MG63 (cell line): ENCODE data around the gene ETV2. TPM values are rescaled to one million over a fixed set of nuclear protein-coding genes. Genes with fewer than 3 reads are reported as not detected.

Source experiments
- DNase-seq: peaks from one replicate; pipeline ENCODE4 v3.0.0-alpha.2; 2020
- H3K27me3 ChIP-seq: fragments of 250-450 bp; sonication (Bioruptor Pico); 2 replicates; pipeline ENCODE4 v1.5.1; 2020; ENCODE audit warnings: mild to moderate bottlenecking, moderate library complexity
- H3K36me3 ChIP-seq: fragments of 250-450 bp; sonication (Bioruptor Pico); 2 replicates; pipeline ENCODE4 v1.5.1; 2020; ENCODE audit warnings: mild to moderate bottlenecking, moderate library complexity
- H3K4me3 ChIP-seq: fragments of 250-450 bp; sonication (Bioruptor Pico); 2 replicates; pipeline ENCODE4 v1.5.1; 2020; ENCODE audit warnings: mild to moderate bottlenecking, moderate library complexity
- H3K9me3 ChIP-seq: fragments of 250-450 bp; sonication (Bioruptor Pico); 2 replicates; pipeline ENCODE4 v1.5.1; 2020; ENCODE audit warnings: mild to moderate bottlenecking, moderate library complexity
- total RNA-seq: library from RNA; depleted of rRNA; stranded (reverse); fragments of >200 nt; shearing (Covaris generic); gene quantifications from 2 replicates; pipeline ENCODE4 v1.2.3, GENCODE V29; 2014; ENCODE audit warnings: low replicate concordance

ETV2 gene
- total RNA-seq, 1 experiment from 2014 or later: not detected

DNA sequence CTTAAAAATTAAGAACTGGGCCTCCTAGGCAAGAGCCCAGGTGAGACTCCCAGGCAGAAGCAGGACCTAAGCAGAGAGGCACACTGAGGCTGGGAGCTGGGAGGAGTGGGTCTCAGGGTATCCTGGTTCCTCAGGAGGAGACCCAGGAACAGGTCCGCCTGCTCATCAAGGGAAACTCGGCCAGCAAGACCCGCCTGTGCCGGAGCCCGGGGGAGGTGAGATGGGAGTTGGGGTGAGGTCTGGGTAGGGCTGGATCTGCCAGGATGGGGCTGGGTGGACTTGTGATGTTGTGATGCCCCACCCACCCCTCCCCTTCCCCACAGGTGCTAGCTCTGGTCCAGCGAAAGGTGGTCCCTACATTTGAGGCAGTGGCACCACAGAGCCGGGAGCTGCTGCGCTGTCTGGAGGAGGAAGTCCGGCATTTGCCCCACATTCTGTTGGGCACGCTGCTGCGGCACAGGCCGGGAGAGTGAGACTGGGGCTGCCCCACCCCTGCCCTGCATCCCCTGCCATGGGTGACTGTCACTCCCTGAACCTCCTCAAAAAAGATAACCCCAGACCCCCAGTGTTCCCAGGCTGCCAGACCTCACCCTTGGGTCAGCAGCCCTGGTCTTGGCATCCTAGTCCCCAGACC, 22.1 kb upstream of the ETV2 start:
- H3K27me3 ChIP-seq: no peaks in the 10 kb centered on the region
- no peak overlapping the region for H3K4me3 ChIP-seq
- peaks cover 3% of the 10 kb centered on the region; the same call in 1 of the 2 replicates for H3K36me3 ChIP-seq
- DNase-seq: no peak
- H3K9me3 ChIP-seq: no peaks in the 10 kb centered on the region

- no peaks in the 10 kb centered on the region for H3K27me3 ChIP-seq
- H3K4me3 ChIP-seq: no peak overlapping the region
- peaks cover 3% of the 10 kb centered on the region; the same call in 1 of the 2 replicates for H3K36me3 ChIP-seq
- no peaks in the 10 kb centered on the region for H3K9me3 ChIP-seq
- no peak for DNase-seq
Measured at GRCh38 chr19:35620001-35620400, 21.5 kb upstream of the ETV2 start.

DNA sequence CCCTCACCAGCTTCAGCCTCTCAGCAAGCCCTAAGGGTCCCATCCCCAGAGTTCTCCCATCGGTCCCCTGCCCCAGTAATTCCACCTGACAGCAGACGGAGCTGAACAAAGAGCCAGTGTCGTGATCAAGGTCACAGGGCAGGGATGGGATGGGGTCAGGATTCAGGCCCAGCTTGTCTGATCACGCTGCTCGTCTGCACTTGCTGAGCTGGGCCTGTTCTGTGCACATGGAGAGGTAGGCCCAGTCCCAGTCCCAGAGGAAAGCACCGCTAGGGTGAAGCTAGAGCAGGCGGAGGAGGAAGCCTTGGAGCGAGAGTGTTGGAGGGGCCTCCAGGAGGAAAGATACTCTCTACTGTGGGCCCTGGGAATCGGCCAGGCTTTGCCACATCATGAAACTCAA, 19.8 kb upstream of the ETV2 start:
- H3K36me3 ChIP-seq: no peaks in the 10 kb centered on the region; the same call in none of the 2 replicates
- no peak overlapping the region for H3K4me3 ChIP-seq
- no peaks in the 10 kb centered on the region for H3K9me3 ChIP-seq
- no peaks in the 10 kb centered on the region for H3K27me3 ChIP-seq
- DNase-seq: no peak

DNA sequence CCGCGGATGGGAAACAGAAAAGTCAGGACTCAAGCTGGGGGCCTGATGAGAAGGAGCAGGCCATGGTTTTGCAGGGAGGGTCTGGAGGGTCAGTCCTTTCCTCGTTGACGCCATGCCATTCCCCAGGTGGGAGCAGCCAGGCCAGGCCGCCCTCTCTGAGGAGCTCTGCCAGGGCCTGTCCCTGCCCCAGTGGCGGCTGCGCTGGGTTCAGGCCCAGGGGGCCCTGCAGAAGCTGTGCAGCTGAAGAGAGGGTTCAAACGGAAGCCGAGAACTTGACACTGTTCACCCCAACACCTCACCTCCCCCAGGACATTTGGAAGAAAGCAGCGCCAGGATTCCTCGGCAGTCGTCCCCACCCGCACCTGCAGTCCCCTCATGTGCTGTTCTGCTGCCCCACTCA, 18.8 kb upstream of the ETV2 start:
- Histone ChIP-seq H3K4me3 (no peak overlapping the region), H3K27me3 (no peaks in the 10 kb centered on the region), H3K36me3 (no peaks in the 10 kb centered on the region; the same call in none of the 2 replicates), H3K9me3 (no peaks in the 10 kb centered on the region)
- no peak for DNase-seq

DNA sequence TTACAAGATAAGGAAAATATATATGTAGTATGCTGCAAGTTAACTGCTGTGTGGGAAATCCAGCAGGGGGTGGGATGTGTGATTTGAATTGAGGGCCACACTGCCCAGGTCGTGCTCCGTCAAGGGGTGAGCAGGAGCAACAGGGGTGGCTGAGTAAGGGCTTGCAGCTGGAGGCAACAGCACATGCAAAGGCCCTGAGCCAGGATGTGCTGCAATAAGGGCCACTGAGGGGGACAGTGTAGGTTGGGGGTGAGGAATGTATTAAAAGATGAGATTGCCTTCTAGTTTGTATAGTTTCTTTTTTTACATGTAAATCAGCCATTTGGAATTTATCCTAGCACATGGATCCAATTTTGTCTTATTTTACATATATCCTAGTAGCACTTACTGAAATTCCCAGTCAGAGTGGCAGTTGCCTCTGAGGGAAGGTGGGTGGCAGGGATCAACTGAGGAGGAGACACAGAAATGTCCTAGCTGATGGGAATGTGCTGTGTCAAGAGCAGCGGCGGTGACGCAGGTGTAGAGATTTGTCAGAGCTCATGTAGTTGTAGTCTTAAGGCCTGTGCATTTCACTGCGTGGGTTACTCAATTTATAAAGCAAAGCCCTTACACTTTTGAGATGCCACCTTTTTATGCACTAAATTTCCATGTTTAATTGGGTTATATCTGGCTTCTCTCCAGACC, 18.1 kb upstream of the ETV2 start:
- no peak for DNase-seq
- Histone ChIP-seq H3K36me3 (no peaks in the 10 kb centered on the region; the same call in none of the 2 replicates), H3K9me3 (no peaks in the 10 kb centered on the region), H3K4me3 (no peak overlapping the region), H3K27me3 (no peaks in the 10 kb centered on the region)

DNA sequence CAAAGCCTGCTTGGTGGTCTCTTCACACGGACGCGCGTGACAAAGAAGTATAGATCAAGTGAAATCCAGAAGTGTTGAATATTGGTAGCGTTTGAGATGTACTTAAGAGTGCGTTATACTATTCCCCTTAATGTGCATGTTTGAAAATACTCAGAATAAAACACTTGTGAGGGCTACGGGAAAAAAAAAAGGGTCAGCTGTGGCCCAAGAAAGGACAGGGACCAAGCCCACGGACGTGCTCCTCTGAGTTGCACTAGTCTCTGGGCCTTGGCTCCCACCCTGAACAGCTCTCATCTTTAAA, 13.3 kb upstream of the ETV2 start:
- no peaks in the 10 kb centered on the region for H3K9me3 ChIP-seq
- H3K36me3 ChIP-seq: peaks cover 29% of the 10 kb centered on the region
- no peak for DNase-seq
- H3K4me3 ChIP-seq: peak overlapping the region; percentile 96
- H3K27me3 ChIP-seq: no peaks in the 10 kb centered on the region

- H3K27me3 ChIP-seq: no peaks in the 10 kb centered on the region
- H3K36me3 ChIP-seq: peaks cover 34% of the 10 kb centered on the region
- DNase-seq: peak; percentile 98
- H3K9me3 ChIP-seq: no peaks in the 10 kb centered on the region
- peak within 1 kb of the TSS; percentile 96 for H3K4me3 ChIP-seq
Measured at GRCh38 chr19:35628565-35629331, 12.8 kb upstream of the ETV2 start, which contains the start of gene RBM42. Gene RBM42 (plus strand): TSS chr19:35629036. CDS start chr19:35629154, 118 bp downstream.

DNA sequence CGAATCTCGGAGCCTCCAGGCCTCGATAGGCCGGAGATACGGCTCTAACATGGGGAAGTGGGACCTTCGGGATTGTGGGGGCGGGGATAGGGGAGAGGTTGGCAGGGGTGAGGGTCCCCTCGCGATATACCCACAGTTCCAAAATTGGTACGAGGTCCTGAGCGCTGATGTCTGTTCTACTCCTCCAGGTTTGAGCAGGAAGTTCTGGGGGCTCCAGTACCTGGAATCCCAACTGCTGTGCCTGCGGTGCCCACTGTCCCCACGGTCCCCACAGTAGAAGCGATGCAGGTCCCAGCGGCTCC, 12.3 kb upstream of the ETV2 start:
- H3K36me3 ChIP-seq: peaks cover 39% of the 10 kb centered on the region

DNA sequence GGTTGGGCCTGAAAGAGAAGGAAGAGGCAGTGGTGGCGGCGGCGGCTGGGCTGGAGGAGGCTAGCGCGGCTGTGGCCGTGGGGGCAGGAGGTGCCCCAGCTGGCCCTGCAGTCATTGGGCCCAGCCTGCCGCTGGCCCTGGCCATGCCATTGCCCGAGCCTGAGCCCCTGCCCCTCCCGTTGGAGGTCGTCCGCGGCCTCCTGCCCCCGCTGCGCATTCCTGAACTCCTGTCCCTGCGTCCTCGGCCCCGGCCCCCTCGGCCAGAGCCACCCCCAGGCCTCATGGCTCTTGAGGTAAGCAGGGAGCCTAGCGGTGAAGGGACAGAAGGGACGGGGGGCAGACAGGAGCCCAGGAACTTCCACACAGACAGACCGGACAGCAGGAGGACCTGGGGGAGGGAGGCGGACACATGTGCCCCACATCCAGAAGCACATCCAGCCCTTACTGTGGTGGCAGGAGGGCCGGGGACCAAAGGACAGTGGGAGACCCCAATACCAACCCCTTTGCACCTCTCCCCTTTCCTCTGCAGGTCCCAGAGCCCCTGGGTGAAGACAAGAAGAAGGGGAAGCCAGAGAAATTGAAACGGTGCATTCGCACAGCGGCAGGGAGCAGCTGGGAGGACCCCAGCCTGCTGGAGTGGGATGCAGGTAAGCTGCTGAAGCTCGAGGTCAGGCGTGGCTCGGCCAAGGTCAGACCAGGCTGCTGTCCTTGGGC, 7.7 kb upstream of the ETV2 start:
- Histone ChIP-seq H3K9me3 (no peaks in the 10 kb centered on the region), H3K4me3 (no peak overlapping the region), H3K27me3 (no peaks in the 10 kb centered on the region), H3K36me3 (peaks cover 68% of the 10 kb centered on the region)
- no peak for DNase-seq

More for the DNA sequence above, 12.3 kb upstream of the ETV2 start:
- no peak for DNase-seq
- peak overlapping the region; percentile 96 for H3K4me3 ChIP-seq
- H3K9me3 ChIP-seq: no peaks in the 10 kb centered on the region
- H3K27me3 ChIP-seq: no peaks in the 10 kb centered on the region

DNA sequence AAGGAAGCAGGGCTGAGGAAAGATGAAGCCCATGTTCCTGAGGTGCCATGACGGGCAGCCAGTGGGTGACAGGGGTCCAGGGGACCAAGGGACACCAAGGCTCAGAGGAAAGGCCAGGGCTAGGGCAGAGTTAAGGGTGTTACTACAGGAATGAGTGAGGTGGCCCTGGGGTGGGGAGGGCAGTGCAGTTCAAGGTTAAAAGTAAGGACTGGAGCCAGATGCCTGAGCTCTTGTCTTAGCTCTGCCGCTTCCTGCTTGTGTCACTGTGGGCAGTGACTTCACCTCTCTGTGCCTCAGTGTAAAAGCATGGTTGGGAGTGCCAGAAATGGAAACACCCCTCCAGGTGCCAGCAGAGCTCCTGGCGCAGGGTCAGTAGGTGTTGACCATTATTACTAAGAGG, 4.9 kb upstream of the ETV2 start:
- no peak for DNase-seq
- no peak overlapping the region for H3K4me3 ChIP-seq
- H3K36me3 ChIP-seq: peaks cover 53% of the 10 kb centered on the region
- H3K27me3 ChIP-seq: no peaks in the 10 kb centered on the region
- H3K9me3 ChIP-seq: no peaks in the 10 kb centered on the region

- Histone ChIP-seq H3K4me3 (no peak overlapping the region), H3K9me3 (no peaks in the 10 kb centered on the region), H3K36me3 (peaks cover 48% of the 10 kb centered on the region), H3K27me3 (no peaks in the 10 kb centered on the region)
- no peak for DNase-seq
Measured at GRCh38 chr19:35637165-35637564, 4.4 kb upstream of the ETV2 start.

DNA sequence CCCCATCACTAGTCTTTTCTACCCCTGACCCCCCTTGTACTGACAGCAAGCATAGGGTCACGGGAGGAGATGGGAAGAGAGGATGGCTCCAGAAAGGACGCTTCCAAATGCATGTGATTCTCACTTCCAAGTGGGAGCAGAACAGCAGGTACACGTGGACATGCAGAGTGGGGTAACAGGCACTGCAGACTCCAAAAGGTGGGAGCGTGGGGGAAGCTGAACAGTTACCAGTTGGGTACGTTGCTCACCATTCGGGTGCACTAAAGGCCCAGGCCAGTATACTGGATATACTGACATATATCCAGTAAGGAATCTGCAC, 2.3 kb upstream of the ETV2 start:
- Histone ChIP-seq H3K9me3 (no peaks in the 10 kb centered on the region), H3K4me3 (no peak overlapping the region), H3K27me3 (no peaks in the 10 kb centered on the region), H3K36me3 (peaks cover 28% of the 10 kb centered on the region)
- DNase-seq: no peak

- peaks cover 24% of the 10 kb centered on the region for H3K36me3 ChIP-seq
- no peaks in the 10 kb centered on the region for H3K27me3 ChIP-seq
- no peaks in the 10 kb centered on the region for H3K9me3 ChIP-seq
- H3K4me3 ChIP-seq: no peak overlapping the region
- no peak for DNase-seq
Measured at GRCh38 chr19:35639863-35640262, 1.7 kb upstream of the ETV2 start.

DNA sequence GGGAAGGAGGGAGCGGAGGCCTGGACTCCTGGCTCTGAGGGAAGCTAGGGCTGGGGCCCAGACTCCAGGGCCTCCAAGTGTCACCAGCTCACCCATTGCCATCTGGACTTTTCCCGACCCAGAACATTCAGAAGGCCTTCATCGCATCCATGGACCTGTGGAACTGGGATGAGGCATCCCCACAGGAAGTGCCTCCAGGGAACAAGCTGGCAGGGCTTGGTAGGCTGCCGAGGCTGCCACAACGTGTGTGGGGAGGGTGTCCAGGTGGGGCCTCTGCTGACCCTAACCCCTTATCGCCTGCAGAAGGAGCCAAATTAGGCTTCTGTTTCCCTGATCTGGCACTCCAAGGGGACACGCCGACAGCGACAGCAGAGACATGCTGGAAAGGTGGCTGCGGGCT, 767 bp downstream of the ETV2 start:
- Histone ChIP-seq H3K9me3 (no peaks in the 10 kb centered on the region), H3K36me3 (peaks cover 7% of the 10 kb centered on the region), H3K27me3 (no peaks in the 10 kb centered on the region), H3K4me3 (no peak overlapping the region)
- no peak for DNase-seq

GRCh38 chr19:35642798-35643254, 1.3 kb downstream of the ETV2 start:
- Histone ChIP-seq H3K9me3 (no peaks in the 10 kb centered on the region), H3K36me3 (peaks cover 4% of the 10 kb centered on the region; the same call in 1 of the 2 replicates), H3K4me3 (peak overlapping the region; percentile 56), H3K27me3 (no peaks in the 10 kb centered on the region)
- no peak for DNase-seq

DNA sequence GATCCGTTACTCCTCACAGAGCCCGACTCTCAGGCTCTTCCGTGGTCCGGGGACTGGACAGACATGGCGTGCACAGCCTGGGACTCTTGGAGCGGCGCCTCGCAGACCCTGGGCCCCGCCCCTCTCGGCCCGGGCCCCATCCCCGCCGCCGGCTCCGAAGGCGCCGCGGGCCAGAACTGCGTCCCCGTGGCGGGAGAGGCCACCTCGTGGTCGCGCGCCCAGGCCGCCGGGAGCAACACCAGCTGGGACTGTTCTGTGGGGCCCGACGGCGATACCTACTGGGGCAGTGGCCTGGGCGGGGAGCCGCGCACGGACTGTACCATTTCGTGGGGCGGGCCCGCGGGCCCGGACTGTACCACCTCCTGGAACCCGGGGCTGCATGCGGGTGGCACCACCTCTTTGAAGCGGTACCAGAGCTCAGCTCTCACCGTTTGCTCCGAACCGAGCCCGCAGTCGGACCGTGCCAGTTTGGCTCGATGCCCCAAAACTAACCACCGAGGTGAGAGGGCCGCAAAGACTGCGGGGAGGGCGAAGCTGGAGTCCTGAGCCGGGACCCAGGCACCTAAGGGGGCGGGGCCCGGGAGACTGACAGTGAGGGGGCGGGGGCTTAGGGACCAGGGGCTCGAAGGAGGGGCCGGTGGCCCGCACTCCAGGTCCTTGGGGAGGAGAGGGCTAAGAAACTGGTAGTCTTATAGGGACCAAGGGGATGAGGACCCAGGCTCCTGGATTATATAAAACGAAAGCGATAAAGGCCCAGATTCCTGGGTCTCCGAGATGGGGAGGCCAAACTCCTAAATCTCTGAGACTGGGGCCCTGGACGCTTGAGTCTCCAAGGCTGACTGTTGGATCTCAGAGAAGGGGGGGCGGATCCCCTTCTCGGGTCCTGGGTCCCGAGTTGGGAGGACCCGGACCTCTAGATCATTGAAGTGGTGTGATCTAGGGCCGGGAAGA, 2.0 kb downstream of the ETV2 start:
- Histone ChIP-seq H3K4me3 (peak overlapping the region; percentile 56), H3K9me3 (no peaks in the 10 kb centered on the region), H3K36me3 (no peaks in the 10 kb centered on the region), H3K27me3 (no peaks in the 10 kb centered on the region)
- peak; percentile 86 for DNase-seq
